CD14-positive monocyte (primary cell): ENCODE results near the gene CXCL10. TPM values are rescaled to one million over a fixed set of nuclear protein-coding genes. Genes with fewer than 3 reads are reported as not detected.

Experiments used
- DNase-seq, 3 donors: peaks; one replicate each; pipeline ENCODE4 v3.0.0-alpha.2; 2011 to 2022
- H2AFZ ChIP-seq: 2 replicates; pipeline ENCODE4 v1.6.0; 2012; ENCODE audit warnings: mild to moderate bottlenecking, low read depth, low read length, inconsistent platforms; ENCODE audit not compliant: insufficient read depth, poor library complexity, severe bottlenecking
- H3K27ac ChIP-seq, 2 donors: 1 replicate in 1 of 2; 2 replicates in 1 of 2; pipeline ENCODE4 v1.5.1; 2012 to 2013; ENCODE audit warnings: low read length in 2 of 2, control low read depth in 1 of 2, inconsistent platforms in 1 of 2, low read depth in 1 of 2, mild to moderate bottlenecking in 1 of 2
- H3K27me3 ChIP-seq, 2 donors: one replicate each; pipeline versions ENCODE4 v1.6.0 to v1.6.1; 2011 to 2013; ENCODE audit warnings: low read length in 2 of 2; ENCODE audit not compliant: control insufficient read depth in 2 of 2, insufficient read depth in 2 of 2
- H3K36me3 ChIP-seq, 2 donors: replicated peaks in 1 of 2; 1 replicate in 1 of 2; 2 replicates in 1 of 2; pipeline versions ENCODE4 v1.5.1 to v1.6.1; 2012 to 2013; ENCODE audit warnings: low read length in 2 of 2, control low read depth in 1 of 2, inconsistent platforms in 1 of 2, mild to moderate bottlenecking in 1 of 2; ENCODE audit not compliant: insufficient read depth in 2 of 2, control insufficient read depth in 1 of 2
- H3K4me1 ChIP-seq, 2 donors: 1 replicate in 1 of 2; 2 replicates in 1 of 2; pipeline versions ENCODE4 v1.5.1 to v1.6.1; 2012 to 2013; ENCODE audit warnings: low read length in 2 of 2, control low read depth in 1 of 2, inconsistent platforms in 1 of 2, mild to moderate bottlenecking in 1 of 2, moderate library complexity in 1 of 2; ENCODE audit not compliant: insufficient read depth in 2 of 2, control insufficient read depth in 1 of 2
- H3K4me2 ChIP-seq: replicated peaks from 2 replicates; pipeline ENCODE3; 2012; ENCODE audit warnings: low read length, moderate library complexity, mild to moderate bottlenecking; ENCODE audit not compliant: poor library complexity, severe bottlenecking; ENCODE audit errors: extremely low read depth
- H3K4me3 ChIP-seq, 3 experiments: fragments of 200-600 bp in 1 of 3; sonication (generic) in 1 of 3; replicated peaks in 1 of 3; 1 replicate in 2 of 3; 2 replicates in 1 of 3; pipeline ENCODE4 v1.5.1; 2011 to 2013; ENCODE audit warnings: low read length in 3 of 3, mild to moderate bottlenecking in 3 of 3, control low read depth in 2 of 3, low read depth in 2 of 3, inconsistent platforms in 1 of 3, moderate library complexity in 1 of 3
- H3K79me2 ChIP-seq: 2 replicates; pipeline ENCODE4 v1.6.0; 2012; ENCODE audit warnings: mild to moderate bottlenecking, control low read depth, inconsistent platforms, low read length, moderate library complexity; ENCODE audit not compliant: insufficient read depth
- H3K9ac ChIP-seq: 2 replicates; pipeline ENCODE4 v1.6.0; 2017; ENCODE audit warnings: low read length, mild to moderate bottlenecking; ENCODE audit not compliant: insufficient read depth, poor library complexity, severe bottlenecking
- H3K9me3 ChIP-seq, 2 donors: replicated peaks in 1 of 2; 1 replicate in 1 of 2; 2 replicates in 1 of 2; pipeline versions ENCODE4 v1.5.1 to v1.6.1; 2012 to 2013; ENCODE audit warnings: low read length in 2 of 2, control low read depth in 1 of 2; ENCODE audit not compliant: control insufficient read depth in 1 of 2, insufficient read depth in 1 of 2
- H4K20me1 ChIP-seq: 2 replicates; pipeline ENCODE4 v1.6.0; 2012; ENCODE audit warnings: mild to moderate bottlenecking, low read length, control low read depth, moderate library complexity; ENCODE audit not compliant: insufficient read depth
- H3K27ac Mint-ChIP-seq, 7 donors: one replicate each; pipeline ENCODE4 v1.8.0; 2020; ENCODE audit warnings: mild to moderate bottlenecking in 7 of 7, mixed read lengths in 7 of 7, moderate library complexity in 6 of 7, inconsistent platforms in 2 of 7
- H3K27me3 Mint-ChIP-seq, 3 donors: one replicate each; pipeline ENCODE4 v1.8.0; 2021 to 2022; ENCODE audit warnings: low read depth in 3 of 3, mild to moderate bottlenecking in 3 of 3, mixed read lengths in 3 of 3, moderate library complexity in 3 of 3, inconsistent platforms in 1 of 3
- H3K36me3 Mint-ChIP-seq, 2 donors: one replicate each; pipeline ENCODE4 v1.8.0; 2020; ENCODE audit warnings: mixed read lengths in 2 of 2, inconsistent platforms in 1 of 2, mild to moderate bottlenecking in 1 of 2
- H3K4me1 Mint-ChIP-seq: one replicate; pipeline ENCODE4 v1.8.0; 2020; ENCODE audit warnings: mild to moderate bottlenecking, mixed read lengths
- H3K4me3 Mint-ChIP-seq, 2 donors: one replicate each; pipeline ENCODE4 v1.8.0; 2020; ENCODE audit warnings: mild to moderate bottlenecking in 2 of 2, mixed read lengths in 2 of 2, moderate library complexity in 1 of 2
- H3K9me3 Mint-ChIP-seq, 7 donors: one replicate each; pipeline ENCODE4 v1.8.0; 2020 to 2022; ENCODE audit warnings: mixed read lengths in 7 of 7, mild to moderate bottlenecking in 6 of 7, moderate library complexity in 6 of 7, inconsistent platforms in 2 of 7
- CTCF ChIP-seq: fragments of 200-600 bp; IDR thresholded peaks from one replicate; pipeline ENCODE4 v1.8.0; 2022; ENCODE audit warnings: antibody characterized with exemption, mild to moderate bottlenecking
- WGBS: methylation state at CpG from one replicate; pipeline ENCODE4 v1.1.5; 2013; ENCODE audit warnings: missing lambda C conversion rate; ENCODE audit not compliant: insufficient coverage; 5-methylcytosine and 5-hydroxymethylcytosine counted together
- intact Hi-C, 2 donors: fragments of 100-400 bp; cut with micrococcal nuclease; formaldehyde crosslinking; loops; one replicate each; pipeline versions ENCODE4 v1.15.0 to v1.15.1; 2023
- polyA plus RNA-seq, 3 donors: library from polyadenylated mRNA; depleted of rRNA in 1 of 3; unstranded in 2 of 3; stranded (reverse) in 1 of 3; fragments of 300-500 nt in 2 of 3; fragments of >200 nt in 1 of 3; fragmentation: Illumina TruSeq in 2 of 3; gene quantifications; 1 replicate in 2 of 3; 2 replicates in 1 of 3; pipeline ENCODE4 v1.2.3, GENCODE V29; 2012 to 2021

The CXCL10 gene
- polyA plus RNA-seq, 3 donors, result 5.5 to 16.5 (median 16.3) TPM

DNA sequence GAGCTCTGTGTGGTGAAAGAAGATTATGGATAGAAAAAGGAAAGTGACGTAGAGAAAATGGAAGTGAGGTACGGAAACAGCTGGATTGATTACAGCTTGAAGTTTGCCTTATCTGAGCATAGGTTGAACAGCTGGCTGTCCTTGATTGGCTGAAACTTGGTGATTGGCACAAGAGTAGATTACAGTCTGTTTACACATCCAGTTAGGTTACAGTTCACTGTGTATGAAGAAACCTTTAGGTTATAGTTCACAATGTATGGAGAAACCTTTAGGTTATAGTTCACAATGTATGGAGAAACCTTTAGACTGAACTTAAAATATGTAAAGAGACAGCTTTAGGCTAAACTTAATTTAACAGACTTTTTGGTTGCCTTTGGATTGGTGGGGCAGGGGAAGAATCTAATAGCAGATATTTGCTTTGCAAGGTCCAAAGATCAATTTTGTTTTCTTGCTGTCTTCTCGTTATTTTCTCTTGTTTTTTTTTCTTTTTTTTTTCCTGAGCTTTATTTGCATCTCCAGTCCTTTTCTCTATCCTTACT is 35.7 kb upstream of the CXCL10 start:
- H3K9me3 Mint-ChIP-seq, result no peaks in the 10 kb centered on the region
- H3K27ac Mint-ChIP-seq, result peak overlapping the region in 2 of 7 donors; percentile 21 to 66
- no peak overlapping the region for H3K4me2 ChIP-seq

DNA sequence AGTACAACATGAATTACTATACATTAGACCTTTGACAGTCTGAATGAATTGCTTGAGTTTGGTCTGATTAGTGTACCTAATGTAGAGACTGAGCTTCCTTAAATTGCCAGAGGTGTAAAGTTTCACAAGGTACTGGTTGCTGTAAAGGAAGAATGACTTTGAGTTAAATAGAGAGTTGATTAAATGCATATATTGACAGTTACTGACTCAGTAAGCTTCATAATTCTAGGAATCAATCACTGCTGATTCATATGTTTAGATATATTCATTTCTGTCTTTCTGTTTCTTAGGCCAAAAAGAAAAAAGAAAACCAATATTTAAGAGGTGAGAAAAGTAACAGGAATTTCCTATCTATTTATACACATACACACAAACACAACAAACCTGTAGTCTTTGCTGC is 35.0 kb upstream of the CXCL10 start:
- no peaks in the 10 kb centered on the region for H3K79me2 ChIP-seq
- intact Hi-C loops, result no loop called here
- no peak overlapping the region for H3K27ac Mint-ChIP-seq
- no peak for TF ChIP-seq CTCF
- H3K4me1 ChIP-seq, result peaks cover 31 to 43% of the 10 kb centered on the region in 2 donors
- H3K27ac ChIP-seq, result no peak overlapping the region
- no peaks in the 10 kb centered on the region for H3K9me3 ChIP-seq
- no peaks in the 10 kb centered on the region for H4K20me1 ChIP-seq
- no peak for DNase-seq
- H3K36me3 Mint-ChIP-seq, result no peaks in the 10 kb centered on the region
- no peaks in the 10 kb centered on the region for H3K36me3 ChIP-seq
- no peak overlapping the region for H2AFZ ChIP-seq
- H3K9me3 Mint-ChIP-seq, result no peaks in the 10 kb centered on the region
- H3K4me3 Mint-ChIP-seq, result no peak overlapping the region
- H3K4me3 ChIP-seq, result no peak overlapping the region
- H3K9ac ChIP-seq, result no peak overlapping the region
- H3K27me3 Mint-ChIP-seq, result peaks cover 0 to 2% (median 0%) of the 10 kb centered on the region in 3 donors
- peaks cover 58% of the 10 kb centered on the region for H3K4me1 Mint-ChIP-seq
- H3K27me3 ChIP-seq, result no peaks in the 10 kb centered on the region
- no peak overlapping the region for H3K4me2 ChIP-seq

More for the DNA sequence above, 35.7 kb upstream of the CXCL10 start:
- Histone ChIP-seq H3K27ac (no peak overlapping the region), H3K9ac (no peak overlapping the region), H3K36me3 (no peaks in the 10 kb centered on the region), H3K4me1 (peaks cover 29 to 43% of the 10 kb centered on the region in 2 donors), H3K27me3 (no peaks in the 10 kb centered on the region), H3K4me3 (no peak overlapping the region), H3K79me2 (no peaks in the 10 kb centered on the region), H3K9me3 (no peaks in the 10 kb centered on the region), H2AFZ (no peak overlapping the region), H4K20me1 (no peaks in the 10 kb centered on the region)
- peaks cover 0 to under 1% (median 0%) of the 10 kb centered on the region in 3 donors for H3K27me3 Mint-ChIP-seq
- peak overlapping the region in 1 of 2 donors; percentile 60 for H3K4me3 Mint-ChIP-seq
- peaks cover 54% of the 10 kb centered on the region for H3K4me1 Mint-ChIP-seq
- 48% methylated on average over 2 of the region's 3 CpGs for WGBS
- DNase-seq, result no peak
- no peaks in the 10 kb centered on the region for H3K36me3 Mint-ChIP-seq
- no peak for TF ChIP-seq CTCF
- intact Hi-C loops, result no loop called here
